HG02981 (cell line): Measurements from ENCODE around the gene LRRC36.
A peak's percentile ranks its signal among the peaks of the same experiment; 100 is the strongest.

Experiments used
- ATAC-seq: cut with Tn5 transposase; IDR thresholded peaks from one replicate; pipeline ENCODE4 v1.9.1; 2021; ENCODE audit warnings: mild to moderate bottlenecking, moderate library complexity; ENCODE audit not compliant: unreplicated experiment

Gene LRRC36, protein sequence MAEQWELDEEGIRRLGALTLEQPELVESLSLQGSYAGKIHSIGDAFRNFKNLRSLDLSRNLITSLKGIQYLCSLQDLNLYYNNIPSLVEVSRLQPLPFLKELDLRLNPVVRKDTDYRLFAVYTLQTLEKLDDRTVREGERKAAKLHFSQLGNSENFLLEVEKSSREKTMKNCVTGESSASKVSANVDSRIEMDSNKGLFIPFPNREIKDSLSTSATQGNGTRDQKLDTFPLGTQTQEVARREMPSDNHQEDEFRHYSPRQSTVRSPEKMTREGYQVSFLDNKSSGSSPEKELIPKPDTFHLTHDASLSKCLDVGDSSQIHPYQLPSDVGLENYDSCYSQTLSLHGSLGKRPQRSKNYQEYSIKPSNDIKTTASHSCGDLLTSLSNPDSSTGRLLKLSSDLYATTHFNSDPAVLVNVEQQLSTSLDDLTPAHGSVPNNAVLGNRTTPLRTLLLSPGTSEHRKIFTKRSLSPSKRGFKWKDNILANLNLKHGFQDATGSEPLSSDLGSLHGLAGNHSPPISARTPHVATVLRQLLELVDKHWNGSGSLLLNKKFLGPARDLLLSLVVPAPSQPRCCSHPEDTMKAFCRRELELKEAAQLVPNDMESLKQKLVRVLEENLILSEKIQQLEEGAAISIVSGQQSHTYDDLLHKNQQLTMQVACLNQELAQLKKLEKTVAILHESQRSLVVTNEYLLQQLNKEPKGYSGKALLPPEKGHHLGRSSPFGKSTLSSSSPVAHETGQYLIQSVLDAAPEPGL

DNA sequence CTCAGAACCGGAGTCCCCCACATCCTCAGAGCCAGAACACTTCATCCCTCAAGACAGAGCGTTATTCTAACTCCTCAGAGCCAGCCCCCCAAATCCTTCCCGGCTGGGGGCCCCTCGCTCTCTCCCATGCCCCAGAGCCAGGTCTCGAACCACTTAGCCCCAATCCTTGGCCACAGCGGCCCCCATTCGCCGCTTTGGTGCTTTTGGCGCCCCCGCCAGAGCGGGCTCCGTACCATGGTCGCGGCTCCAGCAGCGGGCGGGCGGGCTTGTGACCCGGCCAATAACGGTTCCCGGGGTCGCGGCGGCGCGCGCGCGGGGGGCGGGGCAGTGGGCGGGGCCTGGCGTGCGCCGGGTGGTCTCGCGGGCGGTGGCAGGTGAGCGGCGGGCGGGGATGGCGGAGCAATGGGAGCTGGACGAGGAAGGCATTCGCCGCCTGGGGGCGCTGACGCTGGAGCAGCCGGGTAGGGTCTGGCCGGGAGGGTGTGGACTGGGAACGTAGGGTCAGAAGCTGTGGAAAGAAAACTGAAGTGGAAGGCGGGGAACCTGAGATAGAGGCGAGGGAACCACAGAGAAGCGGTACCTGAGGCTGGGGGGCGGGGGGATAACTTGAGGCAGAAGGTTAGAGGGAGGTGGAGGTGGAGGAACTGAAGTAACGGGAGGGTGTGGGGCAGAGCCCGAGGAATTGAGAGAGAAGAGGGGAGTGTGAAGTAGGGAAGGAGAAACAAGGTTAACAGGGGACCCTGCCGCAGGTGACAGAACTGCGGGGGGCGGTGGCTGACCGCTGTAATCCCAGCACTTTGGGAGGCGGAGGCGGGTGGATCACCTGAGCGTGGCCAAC, at the start of gene LRRC36, which contains the start of gene KCTD19:
Gene LRRC36, plus strand, starts transcription at position 344 of the 838 bp plus-strand sequence. Its CDS starts 48 bp downstream, at position 392.
Gene KCTD19, minus strand, starts transcription at position 270 of the 838 bp plus-strand sequence. Its CDS starts 34 bp downstream, at position 236.
- no peak for ATAC-seq

DNA sequence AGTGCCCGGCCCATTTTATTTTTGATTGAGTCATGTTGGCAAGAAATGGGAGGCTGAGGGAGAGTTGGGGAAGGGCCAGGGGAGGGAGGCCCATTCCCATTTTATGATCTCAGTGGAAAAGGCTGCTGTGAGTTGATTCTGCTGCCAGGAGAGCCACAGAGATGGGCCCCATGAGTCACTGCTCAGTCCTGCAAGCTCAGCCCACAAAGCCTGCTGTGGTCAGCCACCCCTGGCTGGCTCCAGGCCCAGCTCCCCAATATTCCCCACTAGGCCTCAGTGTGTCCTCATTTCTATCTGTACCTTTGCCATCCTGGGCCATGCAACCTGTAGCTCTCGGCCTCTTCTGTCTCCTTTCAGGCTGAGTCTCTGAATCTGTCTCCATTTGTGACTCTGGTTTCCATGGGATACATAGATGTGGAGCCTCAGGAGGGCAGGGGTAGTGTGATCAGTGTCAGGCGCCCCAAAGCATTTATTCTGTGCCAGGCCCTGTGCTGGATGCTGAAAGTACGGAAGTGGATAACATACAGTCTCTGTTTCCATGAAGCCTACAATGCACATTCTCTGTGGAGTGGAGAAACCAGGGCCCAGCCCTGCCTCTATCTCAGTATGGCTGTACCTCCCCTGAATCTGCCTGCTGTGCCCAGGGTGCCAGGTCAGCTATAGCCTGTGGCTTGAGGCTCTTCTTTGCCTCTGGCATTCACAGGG, 49.2 kb upstream of the LRRC36 start:
- no peak for ATAC-seq

DNA sequence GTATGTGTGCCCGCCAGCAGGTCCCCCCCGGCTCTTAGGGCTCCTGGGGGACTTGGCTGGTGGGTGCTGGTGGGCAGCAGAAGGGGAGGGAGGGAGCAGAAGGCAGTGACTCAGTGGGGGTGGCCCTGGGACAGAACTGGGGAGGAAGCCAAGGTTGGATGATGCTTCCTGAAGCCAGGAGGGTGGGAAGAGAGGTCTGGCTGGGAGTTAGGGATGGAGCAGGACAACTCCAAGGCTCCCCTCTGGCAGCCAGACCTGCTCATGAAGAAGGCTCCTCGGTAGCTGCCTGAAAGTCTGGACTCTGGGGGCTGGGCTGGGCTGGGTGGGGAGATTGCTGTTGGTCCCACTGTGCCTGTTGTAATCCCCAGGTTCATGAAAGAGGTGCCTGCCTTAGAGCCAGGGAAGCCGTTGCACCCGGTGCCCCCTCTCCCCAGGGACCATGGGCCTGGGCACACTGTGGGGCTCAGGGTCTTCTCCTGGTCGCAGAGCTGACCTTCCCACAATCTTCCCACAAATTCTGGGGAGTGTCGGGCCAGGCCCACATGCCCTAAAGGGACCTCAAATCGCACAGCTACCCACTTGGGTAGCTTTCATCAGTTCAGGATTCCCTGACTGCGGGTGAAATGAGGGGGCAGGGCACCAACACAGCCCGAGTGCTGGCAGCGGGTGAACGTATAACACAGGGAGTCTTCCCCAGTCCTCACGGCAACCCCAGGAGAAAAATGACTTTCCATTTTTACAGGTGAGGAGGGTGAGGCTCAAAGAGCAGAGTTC, 48.4 kb upstream of the LRRC36 start:
- no peak for ATAC-seq

DNA sequence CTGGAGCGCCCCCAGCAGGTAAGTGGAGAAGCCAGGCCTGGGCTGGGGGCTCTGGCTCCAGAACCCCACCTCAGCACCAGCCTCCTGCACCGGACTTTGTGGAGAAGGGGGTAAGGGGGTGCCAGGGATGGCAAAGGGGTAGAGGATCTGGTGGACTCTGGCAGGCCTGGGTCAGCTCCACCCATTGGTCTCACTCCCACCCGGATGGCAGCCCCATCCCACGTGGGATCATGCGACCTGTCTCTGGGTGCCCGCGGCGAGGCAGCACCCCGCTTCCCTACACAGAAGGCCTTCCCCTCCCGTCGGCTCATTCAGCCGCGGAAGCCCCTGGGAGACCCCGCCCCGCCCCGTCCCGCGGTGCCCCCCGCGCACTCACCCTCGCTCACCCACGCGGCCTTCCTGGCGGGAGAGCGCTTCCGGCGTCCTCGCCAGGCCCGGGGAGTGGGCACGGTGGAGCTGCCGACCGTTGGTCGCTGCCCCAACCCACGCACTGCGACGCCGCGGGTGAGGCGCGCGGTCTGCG, 47.8 kb upstream of the LRRC36 start:
- peak; percentile 31 for ATAC-seq

DNA sequence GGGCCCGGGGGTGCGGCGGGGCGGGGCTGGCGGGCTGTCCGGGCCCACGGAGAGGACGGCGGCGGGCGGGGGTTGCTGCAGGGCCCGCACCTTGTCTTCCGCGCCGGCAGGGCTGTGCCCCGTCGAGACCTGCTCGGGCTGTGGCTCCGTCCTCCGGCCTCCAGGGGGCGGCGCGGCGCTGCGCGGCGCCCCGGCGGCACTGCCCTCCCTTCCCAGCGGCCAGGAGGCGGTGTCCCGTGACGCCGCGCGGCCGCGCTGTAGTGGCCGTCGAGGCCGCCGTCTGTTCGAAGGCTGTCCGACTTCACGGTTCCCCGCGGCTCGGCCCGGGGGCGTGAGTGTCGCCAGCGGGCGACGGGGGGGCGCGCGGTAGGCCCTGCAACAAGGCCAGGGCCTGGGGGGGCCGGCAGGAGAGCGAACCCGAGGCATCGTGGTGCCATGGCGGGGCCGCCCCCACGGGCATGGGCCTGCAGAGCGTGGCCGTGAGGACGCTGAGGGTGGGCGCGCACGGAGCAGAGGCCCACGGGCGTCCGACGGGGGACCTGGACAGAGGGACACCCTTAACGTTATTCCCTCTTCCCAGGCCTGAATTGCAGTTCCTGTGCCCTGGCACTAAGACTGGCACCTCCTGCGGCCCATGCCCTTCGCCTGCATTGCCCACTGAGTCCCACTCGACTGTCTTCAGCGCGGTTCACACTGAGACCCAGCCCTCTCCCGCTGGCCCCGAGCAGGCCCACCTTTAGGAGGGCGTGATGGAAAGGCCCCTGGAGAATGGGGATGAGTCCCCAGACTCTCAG, 47.1 kb upstream of the LRRC36 start, which contains the start of gene PLEKHG4:
Gene PLEKHG4, plus strand, starts transcription at position 237 of the 794 bp plus-strand sequence. Its CDS starts 513 bp downstream, at position 750.
- ATAC-seq, result peak; percentile 86

DNA sequence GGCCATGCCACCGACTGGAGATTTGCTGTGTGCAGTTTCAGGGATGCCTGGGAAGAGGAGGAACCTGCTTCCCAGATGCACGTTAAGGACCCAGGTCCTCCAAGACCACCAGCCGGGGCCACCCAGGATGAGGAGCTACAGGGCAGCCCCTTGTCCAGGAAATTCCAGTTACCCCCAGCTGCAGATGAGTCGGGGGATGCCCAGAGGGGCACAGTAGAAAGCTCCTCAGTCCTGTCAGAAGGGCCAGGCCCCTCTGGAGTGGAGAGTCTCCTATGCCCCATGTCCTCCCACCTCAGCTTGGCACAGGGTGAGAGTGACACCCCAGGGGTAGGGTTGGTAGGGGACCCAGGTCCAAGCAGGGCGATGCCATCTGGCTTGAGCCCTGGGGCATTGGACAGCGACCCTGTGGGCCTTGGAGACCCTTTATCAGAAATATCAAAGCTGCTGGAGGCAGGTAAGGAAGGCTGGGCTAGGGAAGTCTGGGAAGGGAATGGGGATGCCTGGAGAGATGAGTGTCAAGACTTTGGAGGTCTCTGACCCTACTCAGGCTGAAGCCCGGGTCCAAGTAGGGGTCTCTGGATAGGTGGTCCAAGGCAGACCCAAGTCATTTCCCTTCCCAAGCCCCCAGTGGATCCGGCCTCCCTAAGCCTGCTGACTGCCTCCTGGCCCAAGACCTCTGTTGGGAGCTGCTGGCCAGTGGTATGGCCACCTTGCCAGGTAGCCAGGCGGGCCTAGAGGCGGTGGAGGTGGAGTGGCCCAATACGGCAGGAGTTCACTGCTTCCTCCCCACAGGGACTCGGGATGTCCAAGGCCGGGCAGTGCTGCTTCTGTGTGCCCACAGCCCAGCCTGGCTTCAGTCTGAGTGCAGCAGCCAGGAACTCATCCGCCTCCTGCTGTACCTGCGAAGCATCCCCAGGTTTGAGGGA, 46.3 kb upstream of the LRRC36 start:
- no peak for ATAC-seq

DNA sequence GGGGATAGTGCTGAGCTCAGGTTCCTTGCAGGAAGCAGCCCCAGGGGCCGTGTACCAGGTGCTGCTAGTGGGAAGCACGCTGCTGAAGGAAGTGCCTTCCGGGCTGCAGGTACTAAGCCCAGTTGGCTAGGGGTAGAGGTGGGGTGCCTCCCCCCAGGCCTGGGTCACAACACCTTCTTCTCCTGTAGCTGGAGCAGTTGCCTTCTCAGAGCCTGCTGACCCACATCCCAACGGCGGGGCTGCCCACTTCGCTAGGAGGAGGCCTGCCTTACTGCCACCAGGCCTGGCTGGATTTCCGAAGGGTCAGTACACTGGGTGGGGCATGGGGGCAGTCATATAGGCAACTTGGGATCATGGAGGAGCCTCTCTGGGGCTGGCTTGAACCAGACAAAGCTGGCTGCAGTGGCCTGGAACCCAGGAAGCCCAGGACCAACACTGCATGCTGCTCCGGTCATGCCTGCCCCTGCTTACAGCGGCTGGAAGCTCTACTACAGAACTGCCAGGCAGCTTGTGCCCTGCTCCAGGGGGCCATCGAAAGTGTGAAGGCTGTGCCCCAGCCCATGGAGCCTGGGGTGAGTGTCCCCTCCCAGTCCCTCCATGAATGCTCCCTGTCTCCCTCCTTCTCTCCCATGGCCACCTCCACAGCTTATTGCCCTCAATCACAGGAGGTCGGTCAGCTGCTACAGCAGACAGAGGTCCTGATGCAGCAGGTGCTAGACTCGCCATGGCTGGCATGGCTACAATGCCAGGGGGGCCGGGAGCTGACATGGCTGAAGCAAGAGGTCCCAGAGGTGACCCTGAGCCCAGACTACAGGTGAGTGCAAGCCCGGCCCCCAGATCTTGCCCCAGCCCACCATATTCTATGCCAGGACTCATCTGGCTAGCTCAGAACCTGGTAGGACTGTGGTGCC, 44.8 kb upstream of the LRRC36 start:
- ATAC-seq, result no peak

DNA sequence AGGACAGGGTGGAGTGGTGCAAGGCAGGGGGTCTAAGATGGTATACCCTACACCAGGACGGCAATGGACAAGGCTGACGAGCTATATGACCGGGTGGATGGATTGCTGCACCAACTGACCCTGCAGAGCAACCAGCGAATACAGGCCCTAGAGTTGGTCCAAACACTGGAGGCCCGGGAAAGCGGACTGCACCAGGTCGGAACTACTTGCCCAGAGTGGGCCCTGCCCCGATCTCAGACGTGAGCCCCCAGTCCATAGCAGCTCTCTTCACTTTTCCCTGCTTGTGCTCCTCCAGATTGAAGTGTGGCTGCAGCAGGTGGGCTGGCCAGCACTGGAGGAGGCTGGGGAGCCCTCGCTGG, 44.2 kb upstream of the LRRC36 start:
- ATAC-seq, result no peak

DNA sequence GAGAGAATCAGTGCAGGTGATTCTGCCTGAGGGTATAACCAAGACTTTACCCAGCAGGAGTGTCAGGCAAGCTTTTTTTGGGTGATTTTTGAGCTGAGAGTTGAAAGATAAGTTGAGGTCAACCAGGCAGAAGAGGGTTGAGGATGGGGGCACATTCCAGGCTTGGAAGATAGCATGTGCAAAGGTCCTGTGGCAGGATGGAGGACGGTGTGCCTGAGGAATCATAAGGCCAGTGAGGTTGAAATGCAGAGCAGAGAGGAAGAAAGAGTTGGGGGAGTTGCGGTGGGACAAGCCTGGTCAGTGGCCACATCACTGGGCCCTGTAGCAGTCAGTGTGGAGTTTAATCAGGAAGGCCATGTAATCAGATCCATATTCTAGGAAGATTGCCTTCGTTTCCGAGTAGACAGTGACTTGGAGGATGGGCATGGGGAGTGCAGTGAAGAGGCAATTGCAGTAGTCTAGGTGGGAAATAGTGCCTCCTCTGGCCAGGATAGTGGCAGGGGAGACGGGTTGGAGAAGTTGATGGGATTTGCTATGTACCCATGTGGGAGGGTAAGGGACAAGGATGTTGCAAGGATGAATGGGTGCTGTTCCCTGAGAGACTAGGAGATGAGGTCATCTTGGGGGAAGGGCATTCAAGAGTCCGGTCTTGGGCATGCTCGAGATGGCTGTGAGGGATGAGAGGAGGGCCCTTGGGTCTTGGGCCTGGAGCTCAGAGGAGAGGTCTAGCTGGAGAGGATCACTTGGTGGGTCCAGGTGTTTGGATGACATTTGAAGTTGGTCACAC, 43.4 kb upstream of the LRRC36 start:
- no peak for ATAC-seq

DNA sequence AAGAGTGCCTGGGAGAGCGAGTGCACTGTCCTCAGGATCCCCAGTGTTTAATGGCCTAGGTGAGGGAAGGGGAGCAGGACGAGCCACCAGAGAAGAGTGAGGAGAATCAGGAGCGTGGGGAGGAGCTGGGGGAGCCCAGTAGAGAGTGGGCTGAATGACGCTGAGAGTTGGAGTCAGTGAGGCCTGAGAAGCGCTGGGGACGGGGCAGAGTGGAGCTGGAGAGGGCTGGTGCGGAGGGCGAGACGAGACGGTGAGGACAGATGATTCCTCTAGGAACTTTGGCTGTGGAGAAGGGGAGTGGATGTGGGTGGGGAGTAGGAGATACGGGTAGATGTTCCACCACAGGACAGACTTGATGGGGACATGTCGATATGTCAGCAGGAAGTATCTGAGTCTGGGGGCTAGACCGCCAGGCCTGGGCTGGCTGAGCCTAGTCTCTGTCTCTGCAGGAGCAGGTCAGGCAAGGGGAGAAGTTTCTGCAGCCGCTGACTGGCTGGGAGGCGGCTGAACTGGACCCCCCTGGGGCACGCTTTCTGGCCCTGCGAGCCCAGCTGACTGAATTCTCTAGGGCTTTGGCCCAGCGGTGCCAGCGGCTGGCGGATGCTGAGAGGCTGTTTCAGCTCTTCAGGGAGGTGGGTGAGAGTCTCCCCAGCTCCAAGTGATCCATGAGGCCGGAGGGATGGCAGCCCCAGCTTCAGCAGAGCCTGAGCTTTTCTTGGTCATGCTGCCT, 42.6 kb upstream of the LRRC36 start:
- ATAC-seq, result no peak

DNA sequence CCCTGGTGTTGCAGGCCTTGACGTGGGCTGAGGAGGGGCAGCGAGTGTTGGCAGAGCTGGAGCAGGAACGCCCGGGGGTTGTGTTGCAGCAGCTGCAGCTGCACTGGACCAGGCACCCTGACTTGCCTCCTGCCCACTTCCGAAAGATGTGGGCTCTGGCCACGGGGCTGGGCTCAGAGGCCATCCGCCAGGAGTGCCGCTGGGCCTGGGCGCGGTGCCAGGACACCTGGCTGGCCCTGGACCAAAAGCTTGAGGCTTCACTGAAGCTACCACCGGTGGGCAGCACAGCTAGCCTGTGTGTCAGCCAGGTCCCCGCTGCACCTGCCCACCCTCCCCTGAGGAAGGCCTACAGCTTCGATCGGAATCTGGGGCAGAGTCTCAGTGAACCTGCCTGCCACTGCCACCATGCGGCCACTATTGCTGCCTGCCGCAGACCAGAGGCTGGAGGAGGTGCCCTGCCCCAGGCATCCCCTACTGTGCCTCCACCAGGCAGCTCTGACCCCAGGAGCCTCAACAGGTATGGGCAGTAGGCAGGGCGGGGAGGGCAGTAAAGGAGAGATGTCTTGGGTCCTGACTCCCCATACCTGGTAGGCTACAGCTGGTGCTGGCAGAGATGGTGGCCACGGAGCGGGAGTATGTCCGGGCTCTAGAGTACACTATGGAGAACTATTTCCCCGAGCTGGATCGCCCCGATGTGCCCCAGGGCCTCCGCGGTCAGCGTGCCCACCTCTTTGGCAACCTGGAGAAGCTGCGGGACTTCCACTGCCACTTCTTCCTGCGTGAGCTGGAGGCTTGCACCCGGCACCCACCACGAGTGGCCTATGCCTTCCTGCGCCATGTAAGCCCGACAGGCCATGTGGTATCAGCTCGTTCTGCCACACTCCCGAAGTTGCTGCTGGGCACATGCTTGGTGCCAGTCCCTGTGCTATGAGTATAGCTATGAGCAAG, 41.6 kb upstream of the LRRC36 start:
- no peak for ATAC-seq

DNA sequence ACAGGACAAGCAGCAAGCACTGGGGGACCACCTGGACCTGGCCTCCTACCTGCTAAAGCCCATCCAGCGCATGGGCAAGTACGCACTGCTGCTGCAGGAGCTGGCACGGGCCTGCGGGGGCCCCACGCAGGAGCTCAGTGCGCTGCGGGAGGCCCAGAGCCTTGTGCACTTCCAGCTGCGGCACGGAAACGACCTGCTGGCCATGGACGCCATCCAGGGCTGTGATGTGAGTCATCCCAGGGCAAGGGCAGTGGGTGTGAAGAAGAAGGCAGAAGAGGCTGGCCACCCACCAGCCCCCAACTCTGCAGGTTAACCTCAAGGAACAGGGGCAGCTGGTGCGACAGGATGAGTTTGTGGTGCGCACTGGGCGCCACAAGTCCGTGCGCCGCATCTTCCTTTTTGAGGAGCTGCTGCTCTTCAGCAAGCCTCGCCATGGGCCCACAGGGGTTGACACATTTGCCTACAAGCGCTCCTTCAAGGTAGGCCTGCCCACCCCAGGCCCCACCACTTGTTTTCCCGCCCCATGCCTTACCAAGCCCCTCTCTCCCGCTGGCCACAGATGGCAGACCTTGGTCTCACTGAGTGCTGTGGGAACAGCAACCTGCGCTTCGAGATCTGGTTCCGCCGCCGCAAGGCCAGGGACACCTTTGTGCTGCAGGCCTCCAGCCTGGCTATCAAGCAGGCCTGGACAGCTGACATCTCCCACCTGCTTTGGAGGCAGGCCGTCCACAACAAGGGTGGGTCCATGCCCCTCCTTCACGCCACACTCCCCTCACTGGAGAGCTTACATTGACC, 40.0 kb upstream of the LRRC36 start:
- ATAC-seq, result no peak

DNA sequence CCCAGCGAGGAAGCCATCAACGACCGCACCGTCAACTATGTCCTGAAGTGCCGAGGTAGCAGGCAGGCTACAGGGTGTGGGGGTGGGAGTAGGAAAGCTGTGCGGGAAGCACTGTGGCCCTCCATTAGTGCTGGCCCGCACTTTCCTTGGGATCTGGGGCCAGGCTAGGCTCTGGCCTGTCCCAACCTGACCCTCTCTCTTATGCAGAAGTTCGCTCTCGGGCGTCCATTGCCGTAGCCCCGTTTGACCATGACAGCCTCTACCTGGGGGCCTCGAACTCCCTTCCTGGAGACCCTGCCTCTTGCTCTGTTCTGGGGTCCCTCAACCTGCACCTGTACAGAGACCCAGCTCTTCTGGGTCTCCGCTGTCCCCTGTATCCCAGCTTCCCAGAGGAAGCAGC, 38.7 kb upstream of the LRRC36 start:
- ATAC-seq, result no peak
